ENCODE data around the gene ULK2.
"Not testable (repeated sequence)": the region's sequence is repeated elsewhere in the genome, so short reads cannot be mapped to it uniquely, and the experiment has no call there.

Gene ULK2

GRCh38 chr17:19867329-19868078 is at the start of gene ULK2:
Gene ULK2, minus strand, starts transcription at chr17:19867936. Its CDS starts 519 bp downstream, at chr17:19867417.
- DNase-seq (ENCODE audit: low read depth): peak; percentile 82

- peak; percentile 17 for DNase-seq (ENCODE audit: low read depth)
Measured at GRCh38 chr17:19915245-19915978, 47.7 kb upstream of the ULK2 start.

GRCh38 chr17:19911033-19911432 is 43.3 kb upstream of the ULK2 start:
- DNase-seq (ENCODE audit: low read depth): no peak

- no peak for DNase-seq (ENCODE audit: low read depth)
Measured at GRCh38 chr17:19909139-19909538, 41.4 kb upstream of the ULK2 start.

- DNase-seq (ENCODE audit: low read depth): no peak
Measured at GRCh38 chr17:19905502-19905901, 37.8 kb upstream of the ULK2 start.

- DNase-seq (ENCODE audit: low read depth): no peak
Measured at GRCh38 chr17:19904924-19905323, 37.2 kb upstream of the ULK2 start.

GRCh38 chr17:19904412-19904811 is 36.7 kb upstream of the ULK2 start:
- peak; percentile 44 for DNase-seq (ENCODE audit: low read depth)

- DNase-seq (ENCODE audit: low read depth): peak; percentile 22
Measured at GRCh38 chr17:19900809-19901208, 33.1 kb upstream of the ULK2 start.

GRCh38 chr17:19897903-19898302 is 30.2 kb upstream of the ULK2 start:
- DNase-seq (ENCODE audit: low read depth): peak; percentile 81

- no peak for DNase-seq (ENCODE audit: low read depth)
Measured at GRCh38 chr17:19897090-19897837, 29.5 kb upstream of the ULK2 start.

- DNase-seq (ENCODE audit: low read depth): no peak
Measured at GRCh38 chr17:19896679-19897078, 28.9 kb upstream of the ULK2 start.

GRCh38 chr17:19890554-19890953 is 22.8 kb upstream of the ULK2 start:
- DNase-seq (ENCODE audit: low read depth): not testable (repeated sequence)

GRCh38 chr17:19890001-19890400 is 22.3 kb upstream of the ULK2 start:
- DNase-seq (ENCODE audit: low read depth): not testable (repeated sequence)

- no peak for DNase-seq (ENCODE audit: low read depth)
Measured at GRCh38 chr17:19886116-19886515, 18.4 kb upstream of the ULK2 start.

GRCh38 chr17:19883537-19884215 is 15.9 kb upstream of the ULK2 start:
- DNase-seq (ENCODE audit: low read depth): no peak

- DNase-seq (ENCODE audit: low read depth): no peak
Measured at GRCh38 chr17:19880393-19880792, 12.7 kb upstream of the ULK2 start.

GRCh38 chr17:19877364-19877945 is 9.7 kb upstream of the ULK2 start:
- DNase-seq (ENCODE audit: low read depth): no peak

GRCh38 chr17:19876529-19877161 is 8.9 kb upstream of the ULK2 start:
- no peak for DNase-seq (ENCODE audit: low read depth)

GRCh38 chr17:19874256-19874655 is 6.5 kb upstream of the ULK2 start:
- DNase-seq (ENCODE audit: low read depth): no peak

- no peak for DNase-seq (ENCODE audit: low read depth)
Measured at GRCh38 chr17:19873346-19873745, 5.6 kb upstream of the ULK2 start.

- DNase-seq (ENCODE audit: low read depth): no peak
Measured at GRCh38 chr17:19868079-19868395, 301 bp upstream of the ULK2 start.

- peak; percentile 70 for DNase-seq (ENCODE audit: low read depth)
Measured at GRCh38 chr17:19867079-19867328, 732 bp downstream of the ULK2 start.

Measured in ELR (cell line).